GM12878 (cell line): Measurements from ENCODE around the gene PPP1R3C. TPM values are rescaled to one million over a fixed set of nuclear protein-coding genes. Genes with fewer than 3 reads are reported as not detected.

Source experiments
- ATAC-seq: fragments of 200-7000 bp; cut with Tn5 transposase; 3 replicates; pipeline ENCODE4 v1.9.1; 2020; ENCODE audit warnings: mild to moderate bottlenecking, moderate library complexity
- BruUV-seq: library from RNA; stranded (reverse); fragments of 400-500 nt; replicated peaks from 2 replicates; lab custom pipeline; 2021; lab: Mats Ljungman, UMichigan
- CTCF ChIA-PET: fragments of 300-600 bp; sonication (Branson Sonifier 250); formaldehyde crosslinking; extraction: SDS; loops from one replicate; lab custom pipeline; 2021; ENCODE audit warnings: inconsistent platforms; lab: Yijun Ruan, JAX
- POLR2A ChIA-PET: fragments of 350-600 bp; formaldehyde crosslinking; extraction: SDS; loops from one replicate; lab custom pipeline; 2021; ENCODE audit warnings: inconsistent platforms; lab: Charles Lee
- RAD21 ChIA-PET: fragments of 300-600 bp; sonication (Branson Sonifier 250); formaldehyde crosslinking; loops from one replicate; lab custom pipeline; 2023; ENCODE audit warnings: antibody characterized with exemption; ENCODE audit not compliant: unreplicated experiment; lab: Charles Lee
- SMC1A ChIA-PET: fragments of 300-600 bp; sonication (Branson Sonifier 250); formaldehyde crosslinking; loops from one replicate; lab custom pipeline; 2023; ENCODE audit not compliant: unreplicated experiment, uncharacterized antibody; lab: Charles Lee
- DNase-seq: peaks from one replicate; pipeline ENCODE4 v3.0.0-alpha.2; 2011; ENCODE audit warnings: low read depth, low spot score
- FAIRE-seq: peaks from 3 replicates; lab custom pipeline; 2011; peaks lifted over from hg19 to GRCh38; lab: Jason Lieb, UNC
- H2AFZ ChIP-seq: 2 replicates; pipeline ENCODE4 v1.6.0; 2011; ENCODE audit warnings: low read depth, low read length, control low read depth; ENCODE audit not compliant: control insufficient read depth
- H3K27ac ChIP-seq: 2 replicates; pipeline ENCODE4 v1.5.1; 2011; ENCODE audit warnings: control low read depth; ENCODE audit not compliant: control insufficient read depth, insufficient read depth
- H3K27me3 ChIP-seq, 2 experiments: replicated peaks in 1 of 2; 2 replicates each; pipeline versions ENCODE4 v1.6.0 to v1.6.1; 2011; ENCODE audit warnings: low read length in 1 of 2; ENCODE audit not compliant: control insufficient read depth in 2 of 2, insufficient read depth in 2 of 2
- H3K36me3 ChIP-seq, 2 experiments: 2 replicates each; pipeline ENCODE4 v1.5.1; 2011; ENCODE audit warnings: low read length in 1 of 2; ENCODE audit not compliant: control insufficient read depth in 2 of 2, insufficient read depth in 2 of 2
- H3K4me1 ChIP-seq: 2 replicates; pipeline ENCODE4 v1.6.1; 2011; ENCODE audit warnings: mild to moderate bottlenecking, low read length, moderate library complexity, mixed read lengths; ENCODE audit not compliant: control insufficient read depth, insufficient read depth
- H3K4me2 ChIP-seq: 2 replicates; pipeline ENCODE4 v1.6.0; 2011; ENCODE audit warnings: control low read depth; ENCODE audit not compliant: control insufficient read depth, insufficient read depth
- H3K4me3 ChIP-seq: fragments of 200-600 bp; sonication (generic); 2 replicates; pipeline ENCODE4 v1.5.1; 2016
- H3K79me2 ChIP-seq: 2 replicates; pipeline ENCODE4 v1.6.0; 2011; ENCODE audit warnings: low read length; ENCODE audit not compliant: control insufficient read depth, insufficient read depth
- H3K9ac ChIP-seq: 2 replicates; pipeline ENCODE4 v1.8.0; 2011; ENCODE audit warnings: low read length, control low read depth, mixed read lengths; ENCODE audit not compliant: control insufficient read depth, insufficient read depth
- H3K9me3 ChIP-seq: replicated peaks from 3 replicates; pipeline ENCODE4 v1.5.1; 2011; ENCODE audit warnings: mild to moderate bottlenecking, low read length; ENCODE audit not compliant: control insufficient read depth, insufficient read depth
- H4K20me1 ChIP-seq: 2 replicates; pipeline ENCODE4 v1.6.0; 2011; ENCODE audit not compliant: control insufficient read depth, insufficient read depth
- CEBPZ ChIP-seq: fragments of 150-350 bp; IDR thresholded peaks from 2 replicates; pipeline ENCODE4 v1.6.1; 2016; ENCODE audit warnings: low read depth, low read length
- EGR1 ChIP-seq, 2 experiments: IDR thresholded peaks; 1 replicate in 1 of 2; 2 replicates in 1 of 2; pipeline ENCODE4 v1.6.1; 2011 to 2012; ENCODE audit warnings: low read depth in 2 of 2, low read length in 2 of 2, borderline replicate concordance in 1 of 2, mild to moderate bottlenecking in 1 of 2, moderate library complexity in 1 of 2
- EP300 ChIP-seq, 2 experiments: fragments of 150-350 bp in 1 of 2; IDR thresholded peaks; 2 replicates each; pipeline ENCODE4 v1.6.1; 2011 to 2012; ENCODE audit warnings: low read depth in 2 of 2, low read length in 2 of 2, borderline replicate concordance in 1 of 2, improper control_type of control experiment in 1 of 2, inconsistent platforms in 1 of 2; ENCODE audit not compliant: control insufficient read depth in 1 of 2
- GABPA ChIP-seq: IDR thresholded peaks from 2 replicates; pipeline ENCODE4 v1.6.1; 2014; ENCODE audit warnings: antibody characterized with exemption, low read depth, mild to moderate bottlenecking, inconsistent platforms
- IKZF1 ChIP-seq: fragments of 450-650 bp; conservative IDR thresholded peaks from 2 replicates; pipeline ENCODE4 v1.6.1; 2017; ENCODE audit warnings: antibody characterized with exemption, mild to moderate bottlenecking
- NFIC ChIP-seq: IDR thresholded peaks from 2 replicates; pipeline ENCODE4 v1.6.1; 2012; ENCODE audit warnings: low read depth, mild to moderate bottlenecking, inconsistent platforms, low read length, moderate library complexity
- NFYA ChIP-seq: IDR thresholded peaks from 2 replicates; pipeline ENCODE4 v1.6.1; 2011; ENCODE audit warnings: low read depth, mild to moderate bottlenecking, low read length, improper control_type of control experiment, borderline replicate concordance
- SKIL ChIP-seq: fragments of 450-650 bp; IDR thresholded peaks from 2 replicates; pipeline ENCODE4 v1.6.1; 2017; ENCODE audit warnings: mild to moderate bottlenecking, low read depth, inconsistent platforms; ENCODE audit not compliant: poor library complexity, severe bottlenecking
- SUZ12 ChIP-seq: fragments of 200-600 bp; sonication (generic); IDR thresholded peaks from one replicate; pipeline ENCODE4 v1.6.1; 2018; ENCODE audit warnings: antibody characterized with exemption, mild to moderate bottlenecking; ENCODE audit not compliant: unreplicated experiment
- USF2 ChIP-seq: IDR thresholded peaks from 2 replicates; pipeline ENCODE4 v1.6.1; 2011; ENCODE audit warnings: low read depth, low read length, improper control_type of control experiment, borderline replicate concordance
- WGBS: methylation state at CpG from one replicate; pipeline ENCODE4 v1.1.6; 2016; ENCODE audit warnings: low lambda C conversion rate; ENCODE audit not compliant: insufficient replicate concordance, insufficient coverage; ENCODE audit errors: missing lambda C conversion rate; 5-methylcytosine and 5-hydroxymethylcytosine counted together
- in situ Hi-C: fragments of 300-500 bp; cut with MboI; formaldehyde crosslinking; loops from 9 replicates; pipeline ENCODE4 v1.14.3; 2018; ENCODE audit warnings: mixed read lengths
- intact Hi-C: fragments of 100-400 bp; cut with micrococcal nuclease; formaldehyde crosslinking; loops from one replicate; pipeline ENCODE4 v1.14.2; 2022; ENCODE audit not compliant: unreplicated experiment
- polyA plus RNA-seq, 11 experiments: library from polyadenylated mRNA; depleted of rRNA in 4 of 11; unstranded in 6 of 11; stranded (reverse) in 5 of 11; fragments of >200 nt; fragmentation: Nextera tagmentation in 4 of 11; fragmentation: Illumina TruSeq in 1 of 11; extraction: Ambion mirVana in 4 of 11; extraction: Trizol in 1 of 11; gene quantifications; 1 replicate in 1 of 11; 2 replicates in 10 of 11; pipeline versions ENCODE4 v1.2.1 to v1.2.3, GENCODE V29; 2011 to 2016; ENCODE audit warnings: inconsistent platforms in 2 of 11, missing spikeins in 2 of 11, low read depth in 1 of 11
- total RNA-seq, 4 experiments: library from RNA; depleted of rRNA in 3 of 4; stranded (reverse); fragments of >200 nt in 3 of 4; fragmentation: Illumina TruSeq in 1 of 4; extraction: Trizol in 1 of 4; gene quantifications; 2 replicates each; pipeline versions ENCODE4 v1.2.1 to v1.2.3, GENCODE V29; 2013 to 2021
- TF ChIP-seq, protein P1 (sequence below): fragments of 450-650 bp; formaldehyde crosslinking; IDR thresholded peaks from 2 replicates; pipeline ENCODE4 v1.5.0; 2022; ENCODE audit warnings: mild to moderate bottlenecking, missing genetic modification characterization

Gene PPP1R3C
- total and polyA plus RNA-seq, 10 of the 15 experiments (the other 5 are each of a cell fraction or from before 2014, with no cell fraction given) = 0.01 to 0.08 (median 0.04) TPM; not detected in 6

- Histone ChIP-seq H3K4me2 (no peak overlapping the region), H3K27me3 (peaks cover 2 to 3% of the 10 kb centered on the region in 2 experiments; a peak in 3 of 4 replicates), H3K36me3 (no peaks in the 10 kb centered on the region), H3K79me2 (no peaks in the 10 kb centered on the region), H3K9me3 (no peaks in the 10 kb centered on the region), H3K9ac (no peak overlapping the region), H3K4me1 (no peaks in the 10 kb centered on the region), H2AFZ (no peak overlapping the region), H3K4me3 (no peak overlapping the region), H4K20me1 (no peaks in the 10 kb centered on the region), H3K27ac (no peak overlapping the region)
- WGBS = 5% methylated on average over 9 of the region's 9 CpGs
- POLR2A ChIA-PET = no interaction called here
- in situ Hi-C loops = no loop called here
- no TSS peak for BruUV-seq
- no peak for FAIRE-seq
- no peak for ATAC-seq
- RAD21 ChIA-PET = no interaction called here
- CTCF ChIA-PET = no interaction called here
- SMC1A ChIA-PET = no interaction called here
- no peak for DNase-seq
- intact Hi-C loops = no loop called here
- TF ChIP-seq IKZF1 (no peak), NFYA (no peak), EGR1 (IDR thresholded peaks at IDR 0.05; ENCODE audit: borderline replicate concordance in 1 of 2, low read depth in 2 of 2, low read length in 2 of 2) (no peak), SUZ12 (no peak), GABPA (no peak), SKIL (no peak), NFIC (no peak), USF2 (no peak), EP300 (IDR thresholded peaks at IDR 0.05; ENCODE audit: borderline replicate concordance in 1 of 2, control insufficient read depth in 1 of 2, low read depth in 2 of 2, low read length in 2 of 2) (no peak), CEBPZ (no peak)
- TF ChIP-seq, protein P1, sequence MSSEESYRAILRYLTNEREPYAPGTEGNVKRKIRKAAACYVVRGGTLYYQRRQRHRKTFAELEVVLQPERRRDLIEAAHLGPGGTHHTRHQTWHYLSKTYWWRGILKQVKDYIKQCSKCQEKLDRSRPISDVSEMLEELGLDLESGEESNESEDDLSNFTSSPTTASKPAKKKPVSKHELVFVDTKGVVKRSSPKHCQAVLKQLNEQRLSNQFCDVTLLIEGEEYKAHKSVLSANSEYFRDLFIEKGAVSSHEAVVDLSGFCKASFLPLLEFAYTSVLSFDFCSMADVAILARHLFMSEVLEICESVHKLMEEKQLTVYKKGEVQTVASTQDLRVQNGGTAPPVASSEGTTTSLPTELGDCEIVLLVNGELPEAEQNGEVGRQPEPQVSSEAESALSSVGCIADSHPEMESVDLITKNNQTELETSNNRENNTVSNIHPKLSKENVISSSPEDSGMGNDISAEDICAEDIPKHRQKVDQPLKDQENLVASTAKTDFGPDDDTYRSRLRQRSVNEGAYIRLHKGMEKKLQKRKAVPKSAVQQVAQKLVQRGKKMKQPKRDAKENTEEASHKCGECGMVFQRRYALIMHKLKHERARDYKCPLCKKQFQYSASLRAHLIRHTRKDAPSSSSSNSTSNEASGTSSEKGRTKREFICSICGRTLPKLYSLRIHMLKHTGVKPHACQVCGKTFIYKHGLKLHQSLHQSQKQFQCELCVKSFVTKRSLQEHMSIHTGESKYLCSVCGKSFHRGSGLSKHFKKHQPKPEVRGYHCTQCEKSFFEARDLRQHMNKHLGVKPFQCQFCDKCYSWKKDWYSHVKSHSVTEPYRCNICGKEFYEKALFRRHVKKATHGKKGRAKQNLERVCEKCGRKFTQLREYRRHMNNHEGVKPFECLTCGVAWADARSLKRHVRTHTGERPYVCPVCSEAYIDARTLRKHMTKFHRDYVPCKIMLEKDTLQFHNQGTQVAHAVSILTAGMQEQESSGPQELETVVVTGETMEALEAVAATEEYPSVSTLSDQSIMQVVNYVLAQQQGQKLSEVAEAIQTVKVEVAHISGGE (CRISPR knock-in tag) = no peak
Observed at GRCh38 chr10:91587710-91588638, 44.9 kb downstream of the PPP1R3C start.
